ENCODE data around the gene OR10AD1. TPM values are rescaled to one million over a fixed set of nuclear protein-coding genes. Genes with fewer than 3 reads are reported as not detected.

The OR10AD1 gene
- total RNA-seq, 1 experiment from 2014 or later = not detected

GRCh38 chr12:48160046-48160445 lies 43.0 kb downstream of the OR10AD1 start:
- peaks cover 7% of the 10 kb centered on the region; the same call in 1 of the 2 replicates for H3K4me1 ChIP-seq (replicated peaks; ENCODE audit: insufficient read depth)
- no peak for DNase-seq
- POLR2A ChIA-PET (ENCODE audit: unreplicated experiment) = no interaction called here
- H3K4me2 ChIP-seq = no peak overlapping the region
- H3K27me3 ChIP-seq (ENCODE audit: insufficient read depth, low read depth) = no peaks in the 10 kb centered on the region
- peaks cover 16% of the 10 kb centered on the region for H3K79me2 ChIP-seq (ENCODE audit: low read depth)
- H3K4me3 ChIP-seq = no peak overlapping the region
- intact Hi-C loops (cut with micrococcal nuclease; ENCODE audit: unreplicated experiment) = no loop called here
- BruUV-seq (replicated peaks) = no TSS peak
- no peaks in the 10 kb centered on the region for H4K20me1 ChIP-seq (ENCODE audit: insufficient read depth)
- H3K9me3 ChIP-seq (ENCODE audit: insufficient read depth, low read depth) = no peaks in the 10 kb centered on the region
- H3K36me3 ChIP-seq (ENCODE audit: low read depth) = no peaks in the 10 kb centered on the region
- no peaks in the 10 kb centered on the region for H3K9me2 ChIP-seq (ENCODE audit: insufficient read depth)
- no peak overlapping the region for H3K27ac ChIP-seq
- H2AFZ ChIP-seq = no peak overlapping the region
- H3F3A ChIP-seq (ENCODE audit: insufficient read depth, low read depth) = peaks cover 6% of the 10 kb centered on the region; the same call in 1 of the 2 replicates
- TF ChIP-seq, protein P1, sequence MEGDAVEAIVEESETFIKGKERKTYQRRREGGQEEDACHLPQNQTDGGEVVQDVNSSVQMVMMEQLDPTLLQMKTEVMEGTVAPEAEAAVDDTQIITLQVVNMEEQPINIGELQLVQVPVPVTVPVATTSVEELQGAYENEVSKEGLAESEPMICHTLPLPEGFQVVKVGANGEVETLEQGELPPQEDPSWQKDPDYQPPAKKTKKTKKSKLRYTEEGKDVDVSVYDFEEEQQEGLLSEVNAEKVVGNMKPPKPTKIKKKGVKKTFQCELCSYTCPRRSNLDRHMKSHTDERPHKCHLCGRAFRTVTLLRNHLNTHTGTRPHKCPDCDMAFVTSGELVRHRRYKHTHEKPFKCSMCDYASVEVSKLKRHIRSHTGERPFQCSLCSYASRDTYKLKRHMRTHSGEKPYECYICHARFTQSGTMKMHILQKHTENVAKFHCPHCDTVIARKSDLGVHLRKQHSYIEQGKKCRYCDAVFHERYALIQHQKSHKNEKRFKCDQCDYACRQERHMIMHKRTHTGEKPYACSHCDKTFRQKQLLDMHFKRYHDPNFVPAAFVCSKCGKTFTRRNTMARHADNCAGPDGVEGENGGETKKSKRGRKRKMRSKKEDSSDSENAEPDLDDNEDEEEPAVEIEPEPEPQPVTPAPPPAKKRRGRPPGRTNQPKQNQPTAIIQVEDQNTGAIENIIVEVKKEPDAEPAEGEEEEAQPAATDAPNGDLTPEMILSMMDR (conservative IDR thresholded peaks at IDR 0.05) = no peak
- no peak for TF ChIP-seq EZH2 (IDR thresholded peaks at IDR 0.05; ENCODE audit: low read depth)
- CTCF ChIA-PET = interaction anchor here (0.5 kb wide), 1 partner anchor 387 kb away, joined by 5 read pairs; no protein-coding TSS in a partner anchor

DNA sequence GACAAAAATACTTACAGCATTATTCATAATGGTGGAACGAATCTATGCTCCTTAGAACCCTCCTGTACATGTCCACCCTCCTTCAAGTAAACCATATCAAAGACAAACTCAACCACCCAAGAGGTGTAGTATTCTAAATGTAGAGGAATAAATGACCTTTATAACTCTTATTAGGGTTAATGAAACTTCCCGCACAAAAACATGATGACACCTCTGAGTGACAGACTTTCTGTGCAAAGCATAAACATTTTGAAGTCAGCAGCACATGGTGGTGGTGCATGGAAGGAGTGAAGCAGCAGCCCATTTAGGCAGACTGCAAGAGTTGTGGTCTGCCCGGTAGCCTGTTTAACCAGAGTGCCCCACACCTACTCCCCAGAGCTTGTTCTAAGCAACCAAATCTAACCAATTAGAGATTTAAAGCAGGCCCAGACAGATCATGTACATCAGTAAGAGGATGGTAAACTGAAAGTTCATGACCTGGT lies 45.2 kb downstream of the OR10AD1 start:
- Histone ChIP-seq H3K27me3 (ENCODE audit: insufficient read depth, low read depth) (no peaks in the 10 kb centered on the region), H3K9me3 (ENCODE audit: insufficient read depth, low read depth) (no peaks in the 10 kb centered on the region), H3K4me1 (replicated peaks; ENCODE audit: insufficient read depth) (peaks cover 7% of the 10 kb centered on the region; the same call in 1 of the 2 replicates), H2AFZ (peak overlapping the region; percentile 100), H3K36me3 (ENCODE audit: low read depth) (no peaks in the 10 kb centered on the region; the same call in 1 of the 2 replicates), H3K4me3 (peak overlapping the region; percentile 90), H3K79me2 (ENCODE audit: low read depth) (peaks cover 20% of the 10 kb centered on the region), H4K20me1 (ENCODE audit: insufficient read depth) (no peaks in the 10 kb centered on the region), H3K4me2 (peak overlapping the region; percentile 98), H3F3A (ENCODE audit: insufficient read depth, low read depth) (peaks cover 6% of the 10 kb centered on the region; the same call in 1 of the 2 replicates), H3K27ac (no peak overlapping the region; the same call in 1 of the 2 replicates), H3K9me2 (ENCODE audit: insufficient read depth) (no peaks in the 10 kb centered on the region)
- no peak for TF ChIP-seq EZH2 (IDR thresholded peaks at IDR 0.05; ENCODE audit: low read depth)
- TF ChIP-seq, protein P1 (conservative IDR thresholded peaks at IDR 0.05) = peak; percentile 29; the same call in 1 of the 2 replicates
- ChIA-PET POLR2A (ENCODE audit: unreplicated experiment) (interaction anchor here (0.7 kb wide), 2 partner anchors 370 to 452 kb away, joined by 7 to 8 read pairs; no protein-coding TSS in a partner anchor), CTCF (interaction anchor here (0.5 to 0.8 kb wide), 3 partner anchors 80 to 253 kb away, joined by 3 to 6 read pairs (median 3); partner anchors contain the start of gene VDR)
- intact Hi-C loops (cut with micrococcal nuclease; ENCODE audit: unreplicated experiment) = loop anchor here (1.0 to 5.0 kb wide), 3 partner anchors 51 to 460 kb away; partner anchors contain the start of gene SENP1
- no peak for DNase-seq
- no TSS peak for BruUV-seq (replicated peaks)

- Histone ChIP-seq H2AFZ (peak within 1 kb of the TSS; percentile 100), H4K20me1 (ENCODE audit: insufficient read depth) (no peaks in the 10 kb centered on the region), H3K4me3 (peak within 1 kb of the TSS; percentile 90), H3K36me3 (ENCODE audit: low read depth) (no peaks in the 10 kb centered on the region; the same call in 1 of the 2 replicates), H3K4me1 (replicated peaks; ENCODE audit: insufficient read depth) (peaks cover 7% of the 10 kb centered on the region; the same call in 1 of the 2 replicates), H3K27me3 (ENCODE audit: insufficient read depth, low read depth) (no peaks in the 10 kb centered on the region), H3K9me2 (ENCODE audit: insufficient read depth) (no peaks in the 10 kb centered on the region), H3K4me2 (peak within 1 kb of the TSS; percentile 98), H3F3A (ENCODE audit: insufficient read depth, low read depth) (peaks cover 6% of the 10 kb centered on the region; the same call in 1 of the 2 replicates), H3K9me3 (ENCODE audit: insufficient read depth, low read depth) (no peaks in the 10 kb centered on the region), H3K79me2 (ENCODE audit: low read depth) (peaks cover 20% of the 10 kb centered on the region), H3K27ac (no peak within 1 kb of the TSS; the same call in 1 of the 2 replicates)
- TSS peak; percentile 65 for BruUV-seq (replicated peaks)
- TF ChIP-seq, protein P1 (conservative IDR thresholded peaks at IDR 0.05) = peak; percentile 52
- TF ChIP-seq EZH2 (IDR thresholded peaks at IDR 0.05; ENCODE audit: low read depth) = no peak
- DNase-seq = peak; percentile 93 to 97
- ChIA-PET POLR2A (ENCODE audit: unreplicated experiment) (interaction anchor here (0.7 kb wide), 3 partner anchors 318 to 451 kb away, joined by 7 to 26 read pairs (median 8); no protein-coding TSS in a partner anchor), CTCF (interaction anchor here (0.5 to 0.8 kb wide), 6 partner anchors 79 to 1113 kb away, joined by 3 to 10 read pairs (median 3); partner anchors contain the start of genes ARF3 and VDR)
- intact Hi-C loops (cut with micrococcal nuclease; ENCODE audit: unreplicated experiment) = loop anchor here (1.0 to 5.0 kb wide), 3 partner anchors 50 to 461 kb away; partner anchors contain the start of gene SENP1
Measured at GRCh38 chr12:48157018-48157888, 45.8 kb downstream of the OR10AD1 start, which contains the start of gene ASB8. Gene ASB8 (minus strand): TSS chr12:48157515. CDS start chr12:48153496, 4,019 bp downstream.

Data from PC-9 (cell line).